SK-N-MC (cell line): ENCODE data around the gene GNE.

Experiments used
- EZH2 ChIP-seq: fragments of 200-600 bp; sonication (generic); IDR thresholded peaks from one replicate; pipeline ENCODE4 v1.6.1; 2017; ENCODE audit warnings: antibody characterized with exemption
- FOXP2 ChIP-seq: optimal IDR thresholded peaks from 2 replicates; pipeline ENCODE3; 2011; ENCODE audit warnings: mild to moderate bottlenecking, moderate library complexity; ENCODE audit not compliant: insufficient read depth; ENCODE audit errors: extremely low read length, control extremely low read depth
- POLR2AphosphoS5 ChIP-seq: IDR thresholded peaks from 2 replicates; pipeline ENCODE4 v1.6.1; 2012; ENCODE audit warnings: mild to moderate bottlenecking, low read depth, low read length, borderline replicate concordance

DNA sequence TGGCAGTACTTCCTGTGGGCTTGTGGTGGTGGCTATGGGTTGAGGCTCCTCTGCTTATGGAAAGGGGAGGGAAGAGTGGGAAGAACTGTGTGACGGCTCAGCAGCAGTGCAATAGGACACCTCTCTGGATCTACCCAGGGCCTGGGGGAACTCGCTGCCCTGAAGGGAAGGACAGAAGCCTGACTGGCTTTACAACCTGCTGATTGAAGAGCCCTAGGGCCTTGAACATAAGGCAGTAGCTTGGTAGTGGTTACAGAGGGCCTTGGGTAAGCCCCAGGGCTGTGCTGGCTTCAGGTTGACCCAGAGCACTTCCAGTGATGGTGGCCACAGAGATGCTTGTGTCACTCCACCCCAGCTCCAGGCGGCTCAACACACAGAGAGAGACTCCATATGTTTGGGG, 83.5 kb downstream of the GNE start:
- TF ChIP-seq POLR2AphosphoS5 (no peak), EZH2 (no peak), FOXP2 (no peak)
